K562 (cell line): ENCODE measurements around the gene TMEM270. TPM values are rescaled to one million over a fixed set of nuclear protein-coding genes. Genes with fewer than 3 reads are reported as not detected.

Source experiments
- BDP1 ChIP-seq: IDR thresholded peaks from 3 replicates; pipeline ENCODE4 v1.6.1; 2011; ENCODE audit not compliant: insufficient read length, insufficient read depth
- CCAR2 ChIP-seq: fragments of 200-400 bp; formaldehyde crosslinking; IDR thresholded peaks from 2 replicates; pipeline ENCODE4 v1.6.1; 2017; ENCODE audit warnings: mild to moderate bottlenecking, low read depth, low read length
- CCNT2 ChIP-seq: IDR thresholded peaks from 2 replicates; pipeline ENCODE4 v1.6.1; 2011; ENCODE audit warnings: borderline replicate concordance, low read depth, mild to moderate bottlenecking, moderate library complexity, mixed read lengths, low read length; ENCODE audit not compliant: insufficient read length; ENCODE audit errors: extremely low read depth
- CREB1 ChIP-seq, 2 experiments: sonication (generic) in 1 of 2; formaldehyde crosslinking in 1 of 2; IDR thresholded peaks; 2 replicates each; pipeline versions ENCODE4 v1.6.1 to v1.8.0; 2012 to 2022; ENCODE audit warnings: inconsistent platforms in 1 of 2, mild to moderate bottlenecking in 1 of 2, missing genetic modification reagents in 1 of 2, moderate library complexity in 1 of 2
- KLF10 ChIP-seq: fragments of 250-450 bp; sonication (Bioruptor Pico); IDR thresholded peaks from 2 replicates; pipeline ENCODE4 v1.6.1; 2021; ENCODE audit warnings: matching md5 sums
- NFRKB ChIP-seq: fragments of 450-650 bp; IDR thresholded peaks from 2 replicates; pipeline ENCODE4 v1.6.1; 2016; ENCODE audit warnings: low read depth
- NR3C1 ChIP-seq: sonication (generic); formaldehyde crosslinking; IDR thresholded peaks from 2 replicates; pipeline ENCODE4 v1.8.1; 2022; ENCODE audit warnings: missing genetic modification reagents
- PCBP1 ChIP-seq: fragments of 200-400 bp; formaldehyde crosslinking; IDR thresholded peaks from 2 replicates; pipeline ENCODE4 v1.6.1; 2018; ENCODE audit warnings: mild to moderate bottlenecking, low read depth, low read length; ENCODE audit not compliant: poor library complexity, severe bottlenecking
- PHB ChIP-seq: fragments of 250-450 bp; sonication (Bioruptor Pico); IDR thresholded peaks from 2 replicates; pipeline ENCODE4 v1.5.0; 2021
- PHTF2 ChIP-seq: fragments of 250-450 bp; sonication (Bioruptor Pico); IDR thresholded peaks from 2 replicates; pipeline ENCODE4 v1.5.0; 2021; ENCODE audit warnings: mild to moderate bottlenecking
- PML ChIP-seq: IDR thresholded peaks from 2 replicates; pipeline ENCODE4 v1.6.1; 2012; ENCODE audit warnings: low read length, inconsistent platforms
- PTBP1 ChIP-seq: fragments of 200-400 bp; formaldehyde crosslinking; IDR thresholded peaks from 2 replicates; pipeline ENCODE4 v1.6.1; 2017; ENCODE audit warnings: low read depth, low read length
- SAP30 ChIP-seq: fragments of 200-600 bp; sonication (generic); IDR thresholded peaks from 2 replicates; pipeline ENCODE4 v1.6.1; 2012; ENCODE audit warnings: borderline replicate concordance, low read depth, mild to moderate bottlenecking, moderate library complexity, low read length, control low read depth, inconsistent platforms; ENCODE audit not compliant: insufficient read depth, poor library complexity, severe bottlenecking
- SRF ChIP-seq, 2 experiments: fragments of 250-450, 450-650 bp in 1 of 2; sonication (Bioruptor Pico) in 1 of 2; sonication (generic) in 1 of 2; formaldehyde crosslinking; IDR thresholded peaks; 2 replicates each; pipeline versions ENCODE4 v1.5.0 to v1.5.1; 2020 to 2022; ENCODE audit warnings: mild to moderate bottlenecking in 1 of 2, missing genetic modification reagents in 1 of 2
- SRSF7 ChIP-seq: fragments of 200-400 bp; formaldehyde crosslinking; optimal IDR thresholded peaks from 2 replicates; pipeline ENCODE3; 2017; ENCODE audit warnings: mild to moderate bottlenecking, low read depth, low read length
- TAF15 ChIP-seq: fragments of 200-400 bp; formaldehyde crosslinking; IDR thresholded peaks from 2 replicates; pipeline ENCODE4 v1.6.1; 2017; ENCODE audit warnings: mild to moderate bottlenecking, low read depth, low read length, moderate library complexity
- TRIM28 ChIP-seq: fragments of 450-650 bp; IDR thresholded peaks from 2 replicates; pipeline ENCODE4 v1.6.1; 2017
- ZBTB17 ChIP-seq: fragments of 450-650 bp; formaldehyde crosslinking; IDR thresholded peaks from 2 replicates; pipeline ENCODE4 v1.4.0; 2020; ENCODE audit warnings: mild to moderate bottlenecking
- ZKSCAN1 ChIP-seq: fragments of 150-350 bp; IDR thresholded peaks from 2 replicates; pipeline ENCODE4 v1.6.1; 2016; ENCODE audit warnings: low read depth, low read length
- ZNF23 ChIP-seq: fragments of 250-450 bp; sonication (Bioruptor Pico); IDR thresholded peaks from 2 replicates; pipeline ENCODE4 v1.4.0; 2020; ENCODE audit warnings: mild to moderate bottlenecking
- ZNF24 ChIP-seq: fragments of 450-650 bp; IDR thresholded peaks from 2 replicates; pipeline ENCODE4 v1.6.1; 2016
- ZNF449 ChIP-seq: fragments of 250-450 bp; sonication (Bioruptor Pico); IDR thresholded peaks from 2 replicates; pipeline ENCODE4 v1.8.0; 2022; ENCODE audit warnings: moderate library complexity, mild to moderate bottlenecking, inconsistent platforms
- ZNF561 ChIP-seq: fragments of 450-650 bp; formaldehyde crosslinking; conservative IDR thresholded peaks from 2 replicates; pipeline ENCODE4 v1.4.0; 2020; ENCODE audit warnings: mild to moderate bottlenecking, moderate library complexity
- ZNF589 ChIP-seq: fragments of 200-800 bp; sonication (Bioruptor generic); IDR thresholded peaks from 2 replicates; pipeline ENCODE4 v1.6.1; 2016; ENCODE audit warnings: low read depth, missing genetic modification characterization, missing compliant biosample characterization
- ZNF764 ChIP-seq: fragments of 250-450 bp; sonication (Bioruptor Pico); IDR thresholded peaks from 2 replicates; pipeline ENCODE4 v1.4.0; 2020; ENCODE audit warnings: low read depth, mild to moderate bottlenecking, moderate library complexity
- polyA plus RNA-seq, 8 experiments: library from polyadenylated mRNA; depleted of rRNA in 4 of 8; stranded (reverse) in 5 of 8; unstranded in 3 of 8; fragments of >200 nt; fragmentation: Nextera tagmentation in 2 of 8; fragmentation: Illumina TruSeq in 1 of 8; extraction: Ambion mirVana in 2 of 8; extraction: Trizol in 1 of 8; gene quantifications; 2 replicates each; pipeline versions ENCODE4 v1.2.1 to v1.2.3, GENCODE V29; 2011 to 2014; ENCODE audit warnings: inconsistent platforms in 1 of 8, missing spikeins in 1 of 8
- total RNA-seq, 7 experiments: library from RNA; depleted of rRNA in 6 of 7; stranded (reverse); fragments of >200 nt in 6 of 7; fragmentation: Illumina TruSeq in 2 of 7; extraction: Trizol in 2 of 7; gene quantifications; 2 replicates each; pipeline versions ENCODE4 v1.2.1 to v1.2.3, GENCODE V29; 2011 to 2021; ENCODE audit warnings: low replicate concordance in 1 of 7
- TF ChIP-seq, protein P1 (sequence below): fragments of 250-450 bp; sonication (Bioruptor Pico); IDR thresholded peaks from 2 replicates; pipeline ENCODE4 v1.5.0; 2021; ENCODE audit warnings: mild to moderate bottlenecking, borderline replicate concordance

Gene TMEM270
- total and polyA plus RNA-seq, 9 of the 15 experiments (the other 6 are each of a cell fraction or from before 2014, with no cell fraction given): not detected

GRCh38 chr7:73885975-73886798 lies 25.2 kb downstream of the TMEM270 start (continued):
- TF ChIP-seq TAF15 (no peak), TRIM28 (peak; percentile 95), PHTF2 (CRISPR knock-in tag) (peak; percentile 88; the same call in 1 of the 2 replicates), ZNF23 (CRISPR knock-in tag) (0 out of 2 replicates have a peak, but pooled peaks have one; percentile 53), PHB (CRISPR knock-in tag) (peak; percentile 76; the same call in 1 of the 2 replicates), ZBTB17 (CRISPR knock-in tag) (peak; percentile 91), NR3C1 (no peak), PCBP1 (no peak), ZNF764 (CRISPR knock-in tag) (no peak), ZNF24 (peak; percentile 68; the same call in 1 of the 2 replicates), PTBP1 (0 out of 2 replicates have a peak, but pooled peaks have one; percentile 74), ZKSCAN1 (peak; percentile 64), KLF10 (CRISPR knock-in tag) (no peak), PML (peak; percentile 100), ZNF561 (CRISPR knock-in tag) (no peak), SRSF7 (no peak), NFRKB (no peak), ZNF449 (peak; percentile 91; the same call in 1 of the 2 replicates), BDP1 (no peak), SAP30 (no peak), CCNT2 (peak; percentile 100), CREB1 (IDR thresholded peaks at IDR 0.05) (peak; percentile 85), CREB1 (CRISPR knock-in tag; IDR thresholded peaks at IDR 0.05) (no peak), CCAR2 (no peak), ZNF589 (CRISPR knock-in tag) (peak; percentile 99), SRF (CRISPR knock-in tag; IDR thresholded peaks at IDR 0.05) (peak in 1 of 2 experiments; percentile 73; a peak in 2 of 4 replicates)
- TF ChIP-seq, protein P1, sequence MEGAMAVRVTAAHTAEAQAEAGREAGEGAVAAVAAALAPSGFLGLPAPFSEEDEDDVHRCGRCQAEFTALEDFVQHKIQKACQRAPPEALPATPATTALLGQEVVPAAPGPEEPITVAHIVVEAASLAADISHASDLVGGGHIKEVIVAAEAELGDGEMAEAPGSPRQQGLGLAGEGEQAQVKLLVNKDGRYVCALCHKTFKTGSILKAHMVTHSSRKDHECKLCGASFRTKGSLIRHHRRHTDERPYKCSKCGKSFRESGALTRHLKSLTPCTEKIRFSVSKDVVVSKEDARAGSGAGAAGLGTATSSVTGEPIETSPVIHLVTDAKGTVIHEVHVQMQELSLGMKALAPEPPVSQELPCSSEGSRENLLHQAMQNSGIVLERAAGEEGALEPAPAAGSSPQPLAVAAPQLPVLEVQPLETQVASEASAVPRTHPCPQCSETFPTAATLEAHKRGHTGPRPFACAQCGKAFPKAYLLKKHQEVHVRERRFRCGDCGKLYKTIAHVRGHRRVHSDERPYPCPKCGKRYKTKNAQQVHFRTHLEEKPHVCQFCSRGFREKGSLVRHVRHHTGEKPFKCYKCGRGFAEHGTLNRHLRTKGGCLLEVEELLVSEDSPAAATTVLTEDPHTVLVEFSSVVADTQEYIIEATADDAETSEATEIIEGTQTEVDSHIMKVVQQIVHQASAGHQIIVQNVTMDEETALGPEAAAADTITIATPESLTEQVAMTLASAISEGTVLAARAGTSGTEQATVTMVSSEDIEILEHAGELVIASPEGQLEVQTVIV (CRISPR knock-in tag): no peak
